ENCODE data around the gene TSPAN32.

The TSPAN32 gene, protein sequence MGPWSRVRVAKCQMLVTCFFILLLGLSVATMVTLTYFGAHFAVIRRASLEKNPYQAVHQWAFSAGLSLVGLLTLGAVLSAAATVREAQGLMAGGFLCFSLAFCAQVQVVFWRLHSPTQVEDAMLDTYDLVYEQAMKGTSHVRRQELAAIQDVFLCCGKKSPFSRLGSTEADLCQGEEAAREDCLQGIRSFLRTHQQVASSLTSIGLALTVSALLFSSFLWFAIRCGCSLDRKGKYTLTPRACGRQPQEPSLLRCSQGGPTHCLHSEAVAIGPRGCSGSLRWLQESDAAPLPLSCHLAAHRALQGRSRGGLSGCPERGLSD

DNA sequence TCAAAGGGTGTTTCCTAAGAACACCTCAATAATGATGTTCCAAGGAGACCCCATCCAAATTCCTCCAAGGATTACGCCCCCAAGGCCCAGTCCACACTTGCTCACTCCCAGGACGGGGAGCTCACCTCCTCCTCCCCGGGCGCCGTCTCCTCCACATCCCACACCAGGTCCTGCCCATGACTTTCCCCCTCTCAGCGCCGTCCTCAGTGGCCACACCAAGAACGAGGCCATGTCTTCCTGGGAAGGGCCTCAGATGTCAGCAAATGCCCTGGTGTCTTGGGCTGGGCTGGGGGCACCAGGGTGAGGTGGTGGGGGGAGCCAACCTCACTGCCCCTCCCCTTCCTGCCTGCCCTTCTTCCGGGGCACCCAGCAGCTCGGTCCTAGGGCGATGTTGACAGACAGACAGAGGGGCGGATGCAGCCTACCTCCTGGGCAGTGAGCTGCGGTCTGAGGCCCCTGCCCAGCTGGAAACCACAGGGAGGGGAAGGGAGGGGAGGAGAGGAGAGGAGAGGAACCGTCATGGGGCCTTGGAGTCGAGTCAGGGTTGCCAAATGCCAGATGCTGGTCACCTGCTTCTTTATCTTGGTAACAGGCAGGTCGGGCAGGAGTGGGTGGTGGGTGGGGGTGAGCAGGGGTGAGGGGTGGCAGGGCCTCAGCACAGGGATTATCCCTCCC is at the start of gene TSPAN32, which contains the start of gene C11orf21:
TSPAN32 (plus strand) TSS at position 383 of the 675 bp plus-strand sequence; CDS start at position 520, 137 bp downstream.
C11orf21 (minus strand) TSS at position 288 of the 675 bp plus-strand sequence; CDS start at position 178, 110 bp downstream.
- DNase-seq = no peak

DNA sequence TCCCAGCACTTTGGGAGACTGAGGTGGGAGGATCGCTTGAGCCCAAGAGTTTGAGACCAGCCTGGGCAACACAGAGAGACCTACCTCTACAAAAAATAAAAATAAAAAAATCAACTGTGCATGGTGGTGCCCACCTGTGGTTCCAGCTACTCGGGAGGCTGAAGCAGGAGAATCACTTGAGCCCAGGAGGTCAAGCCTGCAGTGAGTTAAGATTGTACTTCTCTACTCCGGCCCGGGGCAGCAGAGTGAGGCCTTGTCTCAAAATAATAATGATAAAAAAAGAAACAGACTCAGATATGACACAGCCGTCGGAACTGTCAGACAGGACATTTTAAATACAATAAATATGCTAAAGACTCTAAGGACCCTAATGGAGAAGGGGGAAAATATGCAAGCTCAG is 49.8 kb upstream of the TSPAN32 start:
- no peak for DNase-seq

DNA sequence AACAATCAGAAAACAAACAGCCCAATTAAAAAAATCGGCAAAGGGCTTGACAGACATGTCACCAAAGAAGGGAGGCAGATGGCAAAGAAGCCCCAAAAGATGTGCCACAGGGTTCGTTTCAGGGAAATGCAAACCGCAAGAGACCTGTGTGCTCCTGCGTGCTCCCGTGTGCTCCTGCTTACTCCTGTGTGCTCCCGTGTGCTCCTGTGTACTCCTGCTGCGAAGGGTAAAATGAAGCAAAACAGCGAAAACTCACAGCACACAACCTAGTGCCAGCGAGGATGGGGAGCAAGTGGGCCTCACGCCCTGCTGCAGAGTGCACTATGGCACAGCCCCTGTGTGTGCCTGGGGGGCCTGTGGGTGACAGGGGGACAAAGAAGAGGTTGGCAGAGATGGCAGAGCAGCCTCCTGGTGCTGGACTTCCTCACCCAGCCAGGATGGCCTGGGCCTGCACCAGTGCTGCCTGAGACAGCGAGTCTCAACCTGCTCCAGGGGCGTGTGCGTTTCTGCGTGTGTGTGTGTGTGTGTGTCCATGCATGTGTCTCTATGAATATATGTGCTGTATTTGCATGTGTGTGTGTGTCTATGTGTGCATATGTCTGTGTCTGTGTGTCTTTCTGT is 45.4 kb upstream of the TSPAN32 start:
- no peak for DNase-seq

GRCh38 chr11:2256951-2257700 is 44.7 kb upstream of the TSPAN32 start:
- no peak for DNase-seq

DNA sequence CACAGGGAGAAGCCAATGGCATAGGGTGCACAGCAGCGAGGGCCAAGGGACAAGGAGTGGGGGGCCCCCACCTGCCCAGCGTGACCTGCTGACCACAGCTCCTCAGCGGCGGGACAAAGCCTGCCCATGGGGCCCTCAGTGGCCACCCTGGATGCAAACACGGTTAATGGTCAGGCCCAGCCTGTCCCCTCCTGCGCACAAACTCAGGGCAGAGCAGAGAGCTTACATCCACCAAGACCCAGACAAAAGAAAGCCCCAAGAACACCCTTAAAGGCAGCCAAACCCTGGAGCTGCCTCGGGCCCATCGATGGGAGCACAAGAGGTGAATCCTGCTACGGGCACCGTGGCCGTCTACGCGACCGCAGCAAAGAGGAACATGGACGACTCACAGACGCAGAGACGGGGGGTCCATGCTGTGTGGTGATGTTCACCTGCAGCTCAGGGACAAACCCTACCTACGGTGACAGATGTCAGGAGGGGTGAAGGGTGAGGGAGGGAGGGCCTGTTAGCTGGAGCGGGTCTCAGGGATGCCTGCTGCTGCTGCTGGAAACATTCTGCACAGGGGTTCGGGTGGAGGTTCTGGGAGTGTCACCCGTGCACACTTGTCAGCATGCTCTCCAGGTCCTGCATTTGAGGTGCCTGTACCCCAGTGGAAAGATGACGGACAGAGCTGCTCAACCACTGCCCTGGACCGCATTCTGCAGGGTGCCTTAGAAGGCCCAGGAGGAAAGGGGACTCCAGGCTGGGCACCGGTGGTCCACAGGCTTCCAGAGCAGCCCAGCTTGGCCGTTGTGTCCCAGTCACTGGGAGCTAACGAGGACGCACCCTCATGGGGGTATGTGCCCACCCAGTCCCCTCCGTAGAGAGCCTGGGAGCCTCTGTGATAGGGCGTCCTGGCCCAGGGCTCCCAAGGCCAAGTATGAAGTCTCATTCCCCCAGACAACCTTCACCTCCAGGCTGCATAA is 43.0 kb upstream of the TSPAN32 start:
- no peak for DNase-seq

GRCh38 chr11:2259466-2259830 is 42.4 kb upstream of the TSPAN32 start:
- no peak for DNase-seq

GRCh38 chr11:2259897-2260451 is 41.8 kb upstream of the TSPAN32 start:
- DNase-seq = no peak

DNA sequence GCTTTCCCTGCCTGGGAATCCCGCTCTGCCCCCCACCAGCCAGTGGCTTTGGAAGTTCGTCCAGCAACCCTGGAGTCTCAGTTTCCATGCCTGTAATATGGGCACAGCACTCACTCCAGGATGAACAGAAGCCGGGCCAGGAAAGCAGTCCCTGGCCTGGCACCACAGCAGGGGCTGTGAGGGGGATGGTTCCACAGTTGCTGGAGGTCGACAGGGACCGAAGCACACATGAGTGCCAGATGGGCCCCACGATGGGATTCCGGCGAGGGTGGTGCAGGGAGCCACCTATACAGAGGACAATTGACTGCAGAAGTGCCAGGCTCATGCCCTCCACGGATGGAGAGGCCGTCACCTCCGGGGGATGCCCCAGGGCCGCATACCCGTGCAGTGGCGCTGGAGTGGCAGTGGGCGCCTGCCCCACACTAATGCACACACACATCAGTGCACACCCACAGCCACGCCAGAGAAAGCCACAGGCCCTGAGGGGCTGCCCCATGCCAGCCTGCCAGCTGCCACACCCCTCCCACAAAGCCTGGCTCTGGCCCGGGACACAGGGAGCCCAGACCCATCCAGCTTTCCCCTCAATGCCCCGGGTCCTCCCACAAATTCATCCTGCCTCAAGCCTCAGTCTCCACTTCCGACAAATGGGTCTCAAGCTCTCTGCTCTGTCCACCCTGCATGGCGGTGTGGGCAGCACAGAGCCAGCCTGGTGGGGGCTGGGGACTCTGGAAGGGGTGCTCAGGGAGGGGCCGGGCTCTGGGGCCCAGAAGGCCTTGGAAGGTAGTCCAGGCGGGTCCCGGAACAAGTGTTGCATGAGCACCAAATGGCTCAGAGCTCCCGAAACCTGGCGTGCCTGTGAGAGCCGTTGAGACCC is 41.1 kb upstream of the TSPAN32 start:
- no peak for DNase-seq

- DNase-seq = no peak
Measured at GRCh38 chr11:2261436-2262230, 40.2 kb upstream of the TSPAN32 start.

DNA sequence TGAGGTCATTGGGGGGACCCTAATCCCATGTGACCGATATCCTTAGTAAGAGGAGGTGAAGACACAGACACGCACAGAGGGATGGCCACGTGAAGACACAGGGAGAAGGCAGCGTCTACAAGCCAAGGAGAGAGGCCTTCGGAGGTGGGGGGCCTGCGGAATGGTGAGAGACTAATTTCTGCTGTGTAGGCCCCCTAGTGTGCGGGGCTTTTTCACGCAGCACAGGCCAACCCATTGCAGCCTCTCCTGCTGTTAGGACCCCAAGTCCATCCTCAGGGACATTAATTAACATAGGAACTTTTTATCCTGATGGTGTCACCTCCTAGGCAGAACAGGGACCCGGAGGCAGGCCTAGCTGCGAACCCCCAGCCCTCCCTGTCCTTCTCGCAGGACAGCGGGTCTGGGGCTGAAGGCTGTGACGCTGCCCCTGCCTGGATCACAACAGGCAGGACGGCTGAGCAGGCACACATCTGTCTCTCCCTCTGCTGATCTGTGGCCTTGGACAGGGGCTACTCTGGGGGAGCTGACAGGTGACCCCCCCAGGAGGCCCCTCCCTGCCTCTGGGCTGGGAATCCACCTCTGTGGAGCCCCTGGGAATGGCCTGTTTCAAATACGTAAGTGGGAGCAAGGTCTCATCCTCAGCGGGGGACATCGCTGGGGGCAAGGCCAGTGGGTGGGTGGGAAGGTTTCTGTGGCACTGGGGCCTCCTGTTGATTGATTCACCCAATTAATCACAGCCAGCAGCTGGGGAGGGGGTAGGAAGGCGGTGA is 39.3 kb upstream of the TSPAN32 start:
- no peak for DNase-seq

- DNase-seq = no peak
Measured at GRCh38 chr11:2263071-2263565, 38.7 kb upstream of the TSPAN32 start.

GRCh38 chr11:2263724-2264360 is 38.0 kb upstream of the TSPAN32 start:
- DNase-seq = no peak

GRCh38 chr11:2264366-2265053 is 37.3 kb upstream of the TSPAN32 start:
- no peak for DNase-seq

DNA sequence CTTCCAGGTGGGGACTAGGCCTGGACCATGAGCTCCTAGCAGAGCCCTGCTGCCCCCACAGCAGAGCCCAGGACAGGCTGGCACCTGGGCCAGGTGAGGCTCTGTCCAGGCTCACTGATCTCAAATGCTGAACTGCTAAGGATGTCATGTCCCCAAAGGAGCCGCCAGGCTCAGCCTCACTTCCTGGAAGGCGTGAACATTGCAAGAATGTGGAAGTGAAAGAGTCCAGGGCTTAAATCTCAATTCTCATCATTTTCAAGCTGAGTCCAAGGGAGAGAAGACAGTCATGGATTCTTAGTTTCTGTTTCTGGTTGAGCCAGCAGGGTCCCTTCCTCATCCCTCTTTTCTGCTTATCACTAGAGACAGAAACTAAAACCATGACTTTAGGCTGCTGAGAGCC is 36.4 kb upstream of the TSPAN32 start:
- DNase-seq = no peak

DNA sequence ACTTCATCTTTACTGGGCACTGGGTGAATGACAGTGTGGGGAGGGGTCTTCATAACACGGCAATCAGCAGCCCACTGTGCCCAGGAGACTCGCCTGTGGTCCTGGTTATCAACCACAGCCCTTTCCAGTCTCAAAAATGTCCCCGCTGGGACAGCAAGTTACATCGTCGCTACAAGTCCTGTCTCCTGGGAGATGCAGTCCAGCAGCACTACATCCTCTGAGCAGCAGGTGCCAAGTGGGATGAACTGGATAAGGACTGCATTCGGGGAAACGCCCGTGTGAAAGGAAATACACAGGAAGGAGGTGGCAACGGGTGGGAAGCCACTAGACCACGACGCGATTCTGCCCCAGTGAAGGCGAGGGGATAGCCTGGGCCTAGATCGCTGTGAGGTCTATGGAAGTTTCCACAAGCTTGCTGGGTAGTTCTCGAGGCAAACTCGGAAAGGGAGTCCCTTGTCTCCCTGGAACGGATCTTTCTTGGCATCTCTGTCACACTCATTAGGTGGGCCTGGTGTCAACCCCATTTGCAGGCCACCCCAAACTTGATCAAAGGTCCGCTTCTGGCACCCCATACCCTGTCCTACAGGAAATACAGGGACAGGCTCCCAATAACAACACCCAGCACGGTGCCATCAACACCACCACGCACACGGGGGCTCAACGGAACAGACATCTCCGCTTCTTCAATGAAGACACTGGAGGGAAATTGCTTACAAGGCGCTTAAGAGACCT is 35.8 kb upstream of the TSPAN32 start:
- DNase-seq = no peak

- no peak for DNase-seq
Measured at GRCh38 chr11:2266586-2267305, 35.1 kb upstream of the TSPAN32 start.

All from NCI-H1436 (cell line).